LHCN-M2 (cell line): ENCODE data around the gene CDKAL1. TPM values are rescaled to one million over a fixed set of nuclear protein-coding genes. Genes with fewer than 3 reads are reported as not detected.

Experiments
- DNase-seq: peaks from one replicate; pipeline ENCODE4 v3.0.0-alpha.2; 2012; ENCODE audit warnings: low read depth
- total RNA-seq: library from RNA; depleted of rRNA; stranded (reverse); fragments of >200 nt; gene quantifications from 2 replicates; pipeline ENCODE4 v1.2.3, GENCODE V29; 2014

The CDKAL1 gene
- total RNA-seq, 1 experiment from 2014 or later = 17.9 TPM

DNA sequence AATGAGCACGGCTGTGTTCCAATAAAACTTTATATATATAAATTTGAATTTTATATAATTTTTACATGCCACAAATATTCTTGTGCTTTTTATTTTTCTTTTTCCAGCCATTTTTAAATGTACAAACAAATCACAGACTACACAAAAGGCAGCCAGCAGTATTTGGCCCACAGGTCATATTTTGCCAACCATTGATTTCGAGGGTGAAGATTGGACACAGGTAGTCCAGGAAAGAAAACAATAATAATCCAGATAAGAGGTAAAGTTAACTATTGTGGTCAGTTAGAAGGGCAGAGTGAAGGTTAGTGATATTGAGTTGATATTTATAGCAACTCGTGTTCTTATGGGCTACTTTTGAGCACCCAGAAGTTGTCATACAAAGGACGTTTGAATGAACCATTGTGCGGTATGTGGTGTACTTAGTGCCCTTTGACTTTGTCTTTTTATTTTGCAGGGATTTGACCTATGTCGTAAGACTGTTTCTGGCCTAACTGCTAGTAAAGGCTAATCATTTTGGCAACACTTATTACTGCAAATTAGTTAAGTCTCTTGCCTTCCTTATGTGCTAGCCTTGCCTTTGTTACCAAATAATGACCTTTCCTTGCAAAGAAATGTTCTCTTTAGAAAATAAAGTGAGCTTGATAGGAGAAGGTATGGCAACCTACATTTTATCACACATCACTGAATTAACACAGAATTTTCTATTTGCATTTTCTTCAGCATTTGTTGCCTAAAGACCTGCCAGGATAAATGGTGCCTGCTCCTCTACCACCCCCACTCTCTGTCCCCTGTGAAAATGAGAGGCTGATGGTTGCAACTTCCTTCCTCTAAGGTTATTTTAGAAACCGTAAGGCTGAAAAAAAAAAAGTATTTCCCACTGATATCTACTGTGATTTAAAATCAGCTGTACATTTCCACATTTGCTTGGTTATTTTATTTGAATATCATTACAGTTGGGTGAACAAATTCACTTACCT, 565.4 kb downstream of the CDKAL1 start:
- DNase-seq = no peak

DNA sequence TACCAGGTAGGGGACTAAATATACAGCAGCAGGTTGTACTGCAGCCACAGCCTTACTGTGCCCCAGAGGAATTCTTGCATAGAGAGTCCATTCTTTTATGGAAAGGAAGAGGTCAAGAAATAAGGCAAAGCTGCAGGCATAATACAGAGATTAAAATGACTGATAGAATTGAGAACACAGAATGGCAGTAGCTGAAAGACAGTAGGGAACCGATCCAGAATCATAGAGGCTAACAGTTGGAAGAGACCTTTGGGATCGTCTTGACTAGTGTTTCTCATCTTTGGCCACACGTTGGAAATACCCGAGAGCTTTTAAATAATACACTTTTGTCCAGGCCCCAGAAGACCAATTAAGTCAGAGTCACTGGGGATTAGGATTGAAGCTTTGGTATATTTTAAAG, 566.7 kb downstream of the CDKAL1 start:
- no peak for DNase-seq

DNA sequence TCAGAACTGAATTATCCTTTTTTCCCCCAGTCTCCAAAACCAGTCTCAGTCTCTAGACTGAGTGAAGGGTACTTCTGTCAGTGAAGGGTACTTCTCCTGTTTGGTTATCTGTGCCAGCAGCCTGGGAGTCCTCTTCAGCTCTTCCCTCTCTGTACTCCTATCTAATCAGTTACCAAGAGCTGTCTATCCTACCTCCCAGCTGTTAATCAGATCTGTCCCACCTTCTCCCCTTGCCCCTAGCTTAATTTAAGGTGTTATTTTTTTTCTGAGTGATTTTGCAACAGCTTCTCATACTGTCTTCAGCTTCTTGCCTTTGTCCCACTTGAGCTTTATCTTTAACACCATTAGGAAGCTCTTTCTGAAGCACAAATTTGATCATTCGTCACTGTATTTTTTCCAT, 567.4 kb downstream of the CDKAL1 start:
- no peak for DNase-seq

DNA sequence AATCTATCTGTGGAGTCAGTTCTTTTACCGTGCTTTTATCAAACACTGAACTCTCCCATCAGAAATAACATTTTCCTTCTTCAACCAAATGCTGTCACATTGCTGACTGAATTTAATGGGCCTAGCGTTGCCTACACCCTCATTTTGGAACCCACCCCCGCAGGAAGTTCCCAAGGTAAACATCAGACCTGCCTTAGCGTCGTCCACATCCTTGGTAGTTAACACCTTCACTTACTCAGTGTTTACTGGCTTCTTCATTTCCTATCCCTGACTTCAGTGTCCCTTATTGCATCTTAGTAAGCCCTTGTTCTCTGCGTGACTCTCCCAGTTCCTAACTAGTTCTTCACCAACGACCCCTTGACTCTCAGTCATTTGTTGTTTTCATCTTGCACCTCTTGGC, 567.9 kb downstream of the CDKAL1 start:
- no peak for DNase-seq

DNA sequence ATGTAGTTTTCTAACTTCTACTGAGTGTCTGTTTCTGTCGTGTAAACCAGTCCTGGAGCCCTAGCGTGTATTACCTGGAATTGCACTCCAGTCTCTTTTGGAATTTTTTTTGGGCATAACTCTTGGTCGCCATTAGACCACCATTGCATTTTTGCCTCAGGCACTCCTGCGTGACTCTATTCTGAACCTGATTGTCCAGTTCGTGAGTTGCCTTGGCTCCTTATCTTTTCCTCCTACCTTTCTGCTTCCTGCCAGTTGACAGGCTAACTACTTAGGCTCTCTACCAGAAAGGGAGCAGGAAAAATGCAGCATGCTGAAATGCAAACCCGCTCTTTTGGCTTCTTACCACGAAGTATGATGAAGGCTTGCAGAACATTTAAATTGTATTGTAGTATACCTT, 568.4 kb downstream of the CDKAL1 start:
- no peak for DNase-seq

DNA sequence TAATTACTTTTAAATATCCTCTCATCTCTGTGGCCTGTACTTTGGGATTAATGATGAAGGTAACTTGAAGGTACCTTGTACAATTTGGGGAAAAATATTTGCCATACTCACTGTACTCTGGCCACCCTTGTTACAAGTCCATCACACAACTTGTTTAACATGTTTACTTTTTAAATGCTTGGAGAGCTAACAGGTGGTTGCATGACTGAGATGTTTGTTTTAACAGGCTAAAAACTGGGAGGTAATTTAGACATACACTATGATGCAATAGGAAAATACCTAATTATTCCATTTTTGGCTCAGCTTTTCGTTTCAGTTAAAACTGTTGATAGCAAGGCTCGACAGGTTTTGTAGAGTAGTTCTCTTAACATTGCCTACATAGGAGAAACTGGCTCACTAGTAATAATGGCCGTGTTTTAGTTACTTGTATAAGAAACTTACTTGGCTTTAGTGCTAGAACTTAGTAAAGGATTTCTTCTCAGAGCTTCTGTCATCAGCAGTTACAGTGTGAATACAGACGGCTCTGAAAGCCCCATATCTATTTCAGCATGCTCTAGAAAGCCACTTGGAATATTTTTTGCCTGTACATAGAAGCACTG, 569.5 kb downstream of the CDKAL1 start:
- peak; percentile 15 for DNase-seq

DNA sequence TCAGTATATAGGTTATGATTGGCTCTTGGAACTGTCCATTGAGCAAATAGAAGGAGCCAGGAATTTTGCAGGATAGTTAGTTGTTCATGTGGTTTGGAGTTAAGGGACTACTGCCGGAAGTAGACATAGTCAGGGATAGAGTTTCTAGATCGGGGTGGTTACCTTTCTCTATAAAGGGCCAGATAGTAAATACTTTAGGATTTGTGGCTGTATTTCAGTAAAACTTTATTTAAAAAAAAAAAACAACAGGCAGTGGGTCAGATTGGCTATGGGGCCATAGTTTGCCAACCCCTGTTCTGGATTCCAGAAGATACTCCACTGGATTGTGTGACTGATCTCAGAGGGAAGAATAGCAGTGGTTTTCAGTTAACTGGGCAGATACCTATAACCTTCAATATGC, 570.0 kb downstream of the CDKAL1 start:
- DNase-seq = no peak

DNA sequence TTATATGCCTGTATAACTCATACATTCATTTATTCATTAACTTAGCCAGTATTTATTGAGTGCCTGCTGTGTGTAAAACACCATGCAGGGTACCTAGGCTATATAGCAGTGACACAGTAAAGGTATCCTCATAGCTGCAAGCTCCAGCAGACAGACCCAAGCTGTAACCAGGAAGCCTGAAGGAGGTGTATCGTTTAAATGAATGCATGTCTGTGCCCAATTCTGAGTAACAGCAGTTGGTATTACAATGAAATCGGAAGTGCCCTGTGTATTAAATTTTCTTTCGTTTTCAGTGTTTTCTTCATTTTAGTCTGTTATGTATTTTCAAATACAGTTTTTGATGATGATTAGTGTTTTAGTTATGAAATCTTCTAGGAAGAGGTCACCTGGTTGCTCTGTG, 573.5 kb downstream of the CDKAL1 start:
- no peak for DNase-seq

DNA sequence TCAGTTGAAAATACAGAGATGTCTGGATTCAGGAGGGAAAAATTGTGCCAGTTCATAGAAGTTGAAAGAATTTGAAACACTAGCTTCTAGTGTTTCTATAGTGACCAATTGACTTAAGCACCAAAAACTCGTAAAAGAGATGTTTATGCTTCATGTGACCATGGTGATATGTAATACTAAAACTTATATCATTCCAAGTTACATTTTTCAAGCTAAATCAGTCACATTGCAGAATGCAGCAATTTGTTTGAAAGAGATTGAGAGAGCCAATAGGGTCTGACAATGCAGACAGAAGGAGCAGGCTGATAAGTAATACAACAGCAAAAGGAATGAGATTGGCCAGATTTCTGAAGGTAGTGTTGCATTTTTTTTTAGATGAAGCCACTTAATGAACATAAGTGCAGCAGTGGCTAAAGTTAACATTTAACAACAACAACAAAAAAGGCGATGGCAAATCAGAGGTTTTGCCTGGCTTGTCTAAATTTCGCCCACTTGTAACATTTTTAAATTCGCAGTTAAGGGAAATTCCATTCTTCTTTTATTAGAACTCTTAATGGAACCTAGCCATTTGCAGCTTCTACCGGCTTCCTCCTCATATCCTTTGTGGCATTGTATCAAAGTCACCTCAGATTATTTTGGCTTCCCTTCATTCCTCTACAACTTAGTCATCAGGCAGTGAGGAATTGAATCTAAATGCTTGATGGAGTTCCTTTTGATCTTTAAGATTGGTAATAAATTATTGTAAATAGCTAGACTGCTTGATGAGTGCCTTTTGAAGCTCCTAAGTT, 575.3 kb downstream of the CDKAL1 start:
- peak; percentile 59 for DNase-seq

DNA sequence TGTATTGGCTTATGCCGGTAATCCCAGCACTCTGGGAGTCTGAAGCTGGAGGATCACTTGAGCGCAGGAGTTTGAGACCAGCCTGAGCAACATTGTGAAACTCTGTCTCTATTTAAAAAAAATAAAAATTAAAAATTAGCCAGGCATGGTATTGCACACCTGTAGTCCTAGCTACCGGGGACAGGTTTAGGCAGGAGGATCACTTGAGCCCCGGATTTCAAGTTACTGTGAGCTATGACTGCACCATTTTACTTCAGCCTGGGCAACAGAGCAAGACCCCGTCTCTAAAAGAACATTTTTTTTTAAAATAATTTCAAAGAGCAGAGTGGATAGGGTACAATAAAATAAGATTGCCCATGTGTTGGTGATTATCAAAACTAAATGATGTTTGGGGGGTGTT, 576.4 kb downstream of the CDKAL1 start:
- no peak for DNase-seq

DNA sequence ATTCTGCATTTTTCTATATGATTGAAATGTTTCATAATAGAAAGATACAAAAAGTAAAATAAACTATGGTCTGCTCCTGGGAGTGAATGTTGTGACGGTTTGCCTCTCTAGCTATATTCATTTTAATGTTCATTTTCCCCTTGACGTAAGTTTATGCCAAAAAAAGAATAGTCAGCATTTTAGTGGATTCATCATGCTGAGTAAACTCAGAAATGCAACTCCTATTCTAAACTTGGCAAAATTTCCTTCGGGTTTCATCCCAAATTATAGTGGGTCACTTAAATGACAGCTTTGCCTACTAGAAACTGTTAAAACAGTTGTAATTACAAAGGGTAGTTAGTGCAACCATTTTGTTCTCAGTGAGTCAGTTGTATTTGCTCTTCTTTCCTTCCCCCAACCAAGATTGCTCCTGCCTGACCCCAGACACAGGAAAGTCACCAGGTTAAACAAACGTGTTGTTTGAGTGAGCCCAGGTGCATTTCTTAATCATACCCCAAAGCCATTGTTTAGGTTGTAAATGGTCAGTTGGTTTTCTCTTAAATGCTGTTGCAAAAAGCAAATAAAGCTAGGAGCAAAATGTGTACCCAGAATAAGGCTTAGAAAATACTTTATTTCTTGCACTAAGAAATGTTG, 577.0 kb downstream of the CDKAL1 start:
- peak; percentile 1 for DNase-seq

DNA sequence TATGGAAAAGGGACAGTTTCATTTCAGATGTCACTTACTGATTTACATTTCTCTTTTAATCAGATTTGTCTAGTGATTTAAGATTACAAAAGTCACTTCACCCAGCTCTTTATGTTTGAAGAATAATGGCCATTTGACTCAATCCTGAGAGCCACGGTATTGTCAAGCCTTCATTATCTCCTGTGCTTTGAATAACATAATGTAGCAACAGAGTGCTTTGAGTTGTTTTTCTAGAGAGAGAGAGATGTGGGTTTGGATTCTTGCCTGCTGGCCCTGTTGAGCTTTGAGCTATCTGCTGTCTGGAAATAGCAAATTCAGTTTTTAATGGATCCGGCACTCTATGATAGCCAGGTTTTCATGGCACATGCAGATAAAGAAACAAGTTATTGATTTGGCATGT, 580.9 kb downstream of the CDKAL1 start:
- peak; percentile 14 for DNase-seq

DNA sequence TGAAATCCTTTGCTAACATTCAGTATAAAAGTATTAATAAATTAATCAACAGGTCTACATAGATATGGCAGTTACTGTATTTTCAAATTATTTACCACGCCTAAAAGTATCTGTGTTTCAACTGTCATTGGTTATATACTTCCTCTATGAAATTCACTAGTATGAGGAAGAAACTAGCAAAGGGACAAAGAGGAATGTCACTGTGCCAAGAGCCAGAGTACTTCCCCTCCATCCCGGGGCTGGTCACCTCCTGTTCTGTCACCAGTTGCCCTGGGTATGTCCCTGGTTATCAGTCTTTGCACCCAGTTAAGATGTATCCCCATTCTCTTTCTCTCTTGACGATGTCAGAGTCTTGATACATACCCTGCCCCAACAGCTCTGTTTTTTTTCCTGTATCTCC, 582.5 kb downstream of the CDKAL1 start:
- DNase-seq = no peak

DNA sequence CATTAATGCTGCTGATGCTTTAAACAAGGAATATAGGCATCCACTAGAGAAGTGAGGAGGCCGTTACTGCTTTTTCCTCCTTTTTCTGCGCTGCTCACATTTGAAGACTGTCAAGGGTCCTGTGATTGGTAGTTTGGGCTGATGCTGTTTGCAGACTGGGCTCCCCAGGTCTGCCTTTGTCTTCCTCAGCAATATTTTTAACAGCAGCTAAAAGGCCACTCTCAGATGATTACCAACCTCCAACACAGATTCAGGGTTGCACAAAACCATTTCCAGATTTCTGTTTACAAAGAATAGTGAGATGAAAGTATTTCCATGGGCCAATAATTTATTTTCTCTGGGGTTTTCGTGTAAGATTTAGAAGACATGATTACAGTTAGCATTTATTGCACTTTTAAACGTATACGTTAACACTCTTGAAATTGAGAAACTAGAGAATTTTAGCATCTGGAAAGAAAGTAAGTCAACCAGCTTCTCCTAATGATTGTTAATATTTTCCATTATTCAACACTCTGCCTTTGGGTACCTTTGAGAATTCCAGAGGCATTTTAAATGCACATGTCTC, 584.0 kb downstream of the CDKAL1 start:
- DNase-seq = no peak

DNA sequence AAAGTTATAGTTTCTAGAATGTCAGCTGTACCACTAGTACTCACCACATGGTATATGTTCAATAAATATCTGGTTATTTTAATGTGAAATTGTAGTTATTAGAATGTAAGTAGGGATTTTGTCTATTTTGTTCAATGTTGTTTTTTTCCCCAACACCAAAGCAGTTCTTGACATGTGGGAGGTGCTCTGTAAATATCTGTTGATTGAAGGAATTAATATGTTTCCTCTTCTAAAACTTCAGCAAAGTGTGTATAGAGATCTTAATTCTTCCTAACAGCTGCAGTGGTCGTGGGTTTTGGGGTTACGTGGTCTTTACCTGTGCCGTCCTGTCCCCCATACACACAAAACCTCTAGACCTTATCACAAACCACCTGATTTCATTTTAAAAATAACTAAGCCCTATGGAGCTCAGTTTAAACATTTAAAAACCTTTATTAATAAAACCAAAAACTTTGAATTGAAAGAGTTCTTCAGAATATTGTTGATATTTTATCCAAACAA, 587.4 kb downstream of the CDKAL1 start:
- DNase-seq = no peak

DNA sequence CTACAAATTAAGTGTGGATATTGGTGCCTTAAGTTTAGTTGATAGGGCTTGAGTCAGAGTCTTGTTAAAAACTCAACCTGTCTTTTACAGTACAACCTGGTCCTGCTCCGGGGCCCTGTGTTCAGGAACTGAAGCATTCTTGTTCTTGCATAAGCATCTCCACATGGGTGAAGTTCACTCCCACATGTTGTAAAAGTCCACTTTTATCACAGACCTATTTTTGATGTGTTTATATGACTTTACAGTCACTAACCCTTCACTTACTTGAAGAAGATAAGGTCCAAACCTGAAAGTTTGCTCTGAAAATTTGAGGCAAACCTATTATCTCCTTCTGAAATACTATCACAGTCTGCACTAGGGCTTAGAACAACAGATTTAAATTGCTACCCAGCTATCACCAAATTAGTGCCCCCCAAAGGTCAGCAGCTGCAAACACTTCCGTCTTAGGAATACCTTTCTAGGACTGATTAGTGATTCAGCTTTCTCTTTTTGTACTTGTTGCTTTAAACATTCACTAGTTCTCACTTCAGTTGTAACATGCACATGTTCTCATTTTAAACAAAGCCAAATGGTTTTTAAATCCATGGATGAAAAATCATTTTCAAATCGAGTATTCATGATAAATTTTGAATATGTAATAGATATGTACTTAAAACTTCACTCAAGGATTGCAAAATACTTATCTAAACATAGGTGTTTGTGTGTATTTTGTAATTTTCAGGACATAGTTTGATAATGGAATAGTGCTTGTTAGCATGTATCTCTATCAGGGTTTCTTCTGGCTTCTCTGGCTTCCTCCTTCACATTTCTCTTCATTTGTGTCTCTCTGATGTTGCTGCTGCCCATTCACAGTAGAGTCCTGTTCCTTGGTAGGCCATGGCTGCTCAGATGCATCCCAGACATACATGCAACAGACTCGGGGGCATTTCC, 589.5 kb downstream of the CDKAL1 start:
- no peak for DNase-seq

DNA sequence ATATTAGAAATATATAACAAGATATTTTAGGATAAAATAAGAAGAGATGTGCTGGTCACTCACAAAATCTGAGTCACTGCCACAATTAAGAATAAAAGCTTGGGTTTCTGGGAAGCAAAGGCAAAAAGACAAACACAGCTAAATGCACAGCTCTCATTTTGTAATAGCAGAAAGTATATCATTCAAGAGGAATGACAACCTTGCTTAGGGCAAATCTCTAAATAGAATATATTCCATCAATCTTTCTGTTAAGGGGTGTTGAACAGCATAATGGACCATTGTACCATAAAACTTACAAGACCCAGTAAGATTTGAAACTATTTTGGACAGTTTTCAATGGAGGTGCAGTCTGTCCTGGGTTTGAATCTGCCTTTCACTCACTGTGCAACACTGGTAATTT, 594.3 kb downstream of the CDKAL1 start:
- no peak for DNase-seq

DNA sequence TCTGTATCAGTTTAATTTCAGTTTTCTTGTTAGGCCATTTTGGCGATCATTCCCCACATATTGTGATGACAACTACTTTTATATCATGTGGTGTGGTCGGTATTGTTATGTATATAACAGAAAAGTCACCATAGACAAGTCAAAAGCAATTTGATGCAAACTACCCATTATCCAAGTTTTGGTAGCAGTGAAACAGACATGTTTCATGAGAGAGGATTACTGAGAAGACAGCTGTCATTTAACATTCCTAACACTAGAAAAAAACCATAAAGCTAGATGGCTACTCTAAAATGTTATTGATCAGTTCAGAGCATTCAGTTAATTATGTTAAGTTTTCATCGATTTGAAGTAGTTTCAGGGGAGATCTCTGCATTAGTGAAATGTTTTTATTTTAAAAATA, 597.1 kb downstream of the CDKAL1 start:
- no peak for DNase-seq

DNA sequence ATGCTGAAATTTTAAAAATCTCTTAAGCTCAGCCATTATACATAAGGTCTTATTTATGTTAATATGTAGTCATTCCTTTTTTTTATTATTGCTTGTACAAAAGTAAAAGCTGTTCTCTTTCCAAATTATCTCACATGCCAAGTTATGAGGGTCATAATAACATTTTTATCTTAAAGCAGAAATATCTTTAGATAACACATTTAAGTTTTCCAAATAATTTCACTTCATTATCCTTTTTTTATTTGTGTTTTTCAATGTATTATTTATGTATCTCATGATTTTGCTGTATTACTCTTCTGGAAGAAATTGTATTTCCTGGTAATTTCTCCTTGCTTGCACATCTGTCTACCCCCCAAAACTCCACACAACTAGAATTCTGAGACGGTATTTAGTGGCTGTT, 598.2 kb downstream of the CDKAL1 start:
- no peak for DNase-seq
